HCT116 (cell line): ENCODE data around the gene SLC35C1. TPM values are rescaled to one million over a fixed set of nuclear protein-coding genes. Genes with fewer than 3 reads are reported as not detected.

ENCODE experiments used
- ATAC-seq: fragments of 200-7000 bp; cut with Tn5 transposase; 2 replicates; pipeline ENCODE4 v1.9.1; 2020; ENCODE audit warnings: mild to moderate bottlenecking, moderate library complexity
- BruUV-seq: library from RNA; stranded (reverse); fragments of 400-500 nt; replicated peaks from 2 replicates; lab custom pipeline; 2021; lab: Mats Ljungman, UMichigan
- CTCF ChIA-PET: fragments of 300-600 bp; sonication (Branson Sonifier 250); formaldehyde crosslinking; loops from one replicate; lab custom pipeline; 2021; ENCODE audit warnings: antibody characterized with exemption; lab: Charles Lee
- POLR2A ChIA-PET: fragments of 300-600, 350-600 bp; sonication (Branson Sonifier 250); formaldehyde crosslinking; loops from one replicate; lab custom pipeline; 2021; ENCODE audit warnings: antibody characterized with exemption; lab: Charles Lee
- RAD21 ChIA-PET, 2 experiments: fragments of 300-600 bp; sonication (Branson Sonifier 250); formaldehyde crosslinking; loops; one replicate each; lab custom pipeline; 2023; ENCODE audit warnings: low total read pairs in 2 of 2; ENCODE audit not compliant: uncharacterized antibody in 2 of 2, unreplicated experiment in 2 of 2, low non-redundant PET in 1 of 2; lab: Charles Lee
- DNase-seq: peaks from one replicate; pipeline ENCODE4 v3.0.0-alpha.2; 2010; ENCODE audit warnings: low read depth, low spot score
- H2AFZ ChIP-seq: fragments of 200-600 bp; shearing (Covaris generic), sonication (generic); 2 replicates; pipeline ENCODE4 v1.6.1; 2017; ENCODE audit warnings: low read depth, mixed run types, mixed read lengths, antibody characterized with exemption, low read length; ENCODE audit not compliant: poor library complexity, severe bottlenecking
- H3K27ac ChIP-seq: 2 replicates; pipeline ENCODE4 v1.5.1; 2012; ENCODE audit warnings: low read depth, low read length
- H3K27me3 ChIP-seq: fragments of 200-600 bp; sonication (generic); 2 replicates; pipeline ENCODE4 v1.6.1; 2016; ENCODE audit warnings: mixed run types, low read length, mixed read lengths; ENCODE audit not compliant: insufficient read depth
- H3K36me3 ChIP-seq, 2 experiments: fragments of 200-500 bp in 1 of 2; fragments of 200-600 bp in 1 of 2; sonication (Bioruptor generic) in 1 of 2; sonication (generic) in 1 of 2; 2 replicates each; pipeline versions ENCODE4 v1.5.1 to v1.6.1; 2014 to 2016; ENCODE audit warnings: low read length in 2 of 2, inconsistent platforms in 1 of 2, mixed read lengths in 1 of 2, mixed run types in 1 of 2; ENCODE audit not compliant: insufficient read depth in 2 of 2, control insufficient read depth in 1 of 2
- H3K4me1 ChIP-seq, 2 experiments: fragments of 200-600 bp in 1 of 2; sonication (generic) in 1 of 2; 2 replicates each; pipeline versions ENCODE4 v1.5.1 to v1.6.1; 2012 to 2017; ENCODE audit warnings: low read length in 2 of 2, inconsistent platforms in 1 of 2, mild to moderate bottlenecking in 1 of 2, mixed read lengths in 1 of 2, mixed run types in 1 of 2, moderate library complexity in 1 of 2; ENCODE audit not compliant: insufficient read depth in 2 of 2, control insufficient read depth in 1 of 2
- H3K4me2 ChIP-seq: fragments of 200-600 bp; sonication (generic); 2 replicates; pipeline ENCODE4 v1.6.1; 2017; ENCODE audit warnings: mixed run types, low read length, mixed read lengths
- H3K4me3 ChIP-seq, 2 experiments: fragments of 200-600 bp in 1 of 2; sonication (generic) in 1 of 2; replicated peaks in 1 of 2; 2 replicates each; pipeline ENCODE4 v1.5.1; 2011 to 2016; ENCODE audit warnings: low read length in 2 of 2, control low read depth in 1 of 2, low read depth in 1 of 2, mild to moderate bottlenecking in 1 of 2, mixed read lengths in 1 of 2, mixed run types in 1 of 2
- H3K79me2 ChIP-seq: fragments of 200-600 bp; sonication (generic); 2 replicates; pipeline ENCODE4 v1.6.1; 2017; ENCODE audit warnings: mild to moderate bottlenecking, mixed run types, low read length, moderate library complexity, mixed read lengths; ENCODE audit not compliant: insufficient read depth
- H3K9ac ChIP-seq: fragments of 200-600 bp; sonication (generic); 2 replicates; pipeline ENCODE4 v1.6.1; 2016; ENCODE audit warnings: low read length, mixed read lengths
- H3K9me2 ChIP-seq: fragments of 200-600 bp; sonication (generic), shearing (Covaris generic); 2 replicates; pipeline ENCODE4 v1.6.1; 2017; ENCODE audit warnings: mixed run types, mild to moderate bottlenecking, moderate library complexity; ENCODE audit not compliant: insufficient read depth
- H3K9me3 ChIP-seq, 2 experiments: fragments of 200-500 bp in 1 of 2; fragments of 200-600 bp in 1 of 2; sonication (Bioruptor generic) in 1 of 2; sonication (generic) in 1 of 2; 2 replicates each; pipeline ENCODE4 v1.6.1; 2014 to 2017; ENCODE audit warnings: low read length in 2 of 2, mixed read lengths in 2 of 2, inconsistent platforms in 1 of 2, low read depth in 1 of 2, mild to moderate bottlenecking in 1 of 2, mixed run types in 1 of 2, moderate library complexity in 1 of 2; ENCODE audit not compliant: control insufficient read depth in 1 of 2, insufficient read depth in 1 of 2
- H4K20me1 ChIP-seq: fragments of 200-600 bp; sonication (generic), shearing (Covaris generic); 2 replicates; pipeline ENCODE4 v1.6.1; 2017; ENCODE audit warnings: mixed run types, mild to moderate bottlenecking, moderate library complexity; ENCODE audit not compliant: insufficient read depth
- CEBPB ChIP-seq: IDR thresholded peaks from 2 replicates; pipeline ENCODE4 v1.6.1; 2012; ENCODE audit warnings: low read depth
- EGR1 ChIP-seq: IDR thresholded peaks from 2 replicates; pipeline ENCODE4 v1.6.1; 2012; ENCODE audit warnings: low read depth
- ELF1 ChIP-seq: IDR thresholded peaks from 2 replicates; pipeline ENCODE4 v1.6.1; 2012; ENCODE audit warnings: low read depth, borderline replicate concordance
- EZH2 ChIP-seq: fragments of 200-600 bp; sonication (generic); IDR thresholded peaks from 2 replicates; pipeline ENCODE4 v1.6.1; 2017; ENCODE audit warnings: antibody characterized with exemption, mixed run types
- EZH2phosphoT487 ChIP-seq: fragments of 200-600 bp; IDR thresholded peaks from 2 replicates; pipeline ENCODE4 v1.6.1; 2018; ENCODE audit warnings: antibody characterized with exemption, borderline replicate concordance
- JUND ChIP-seq: IDR thresholded peaks from 2 replicates; pipeline ENCODE4 v1.6.1; 2012
- POLR2AphosphoS5 ChIP-seq: IDR thresholded peaks from 2 replicates; pipeline ENCODE4 v1.6.1; 2011; ENCODE audit warnings: mild to moderate bottlenecking, low read depth, low read length, moderate library complexity
- RAD21 ChIP-seq: IDR thresholded peaks from 2 replicates; pipeline ENCODE4 v1.6.1; 2012; ENCODE audit warnings: low read depth, mild to moderate bottlenecking
- SIN3A ChIP-seq: IDR thresholded peaks from 2 replicates; pipeline ENCODE4 v1.6.1; 2012; ENCODE audit warnings: low read depth
- SRF ChIP-seq: IDR thresholded peaks from 2 replicates; pipeline ENCODE4 v1.6.1; 2012; ENCODE audit warnings: low read depth
- TCF7L2 ChIP-seq: IDR thresholded peaks from 2 replicates; pipeline ENCODE4 v1.7.0; 2011; ENCODE audit warnings: borderline replicate concordance, inconsistent platforms; ENCODE audit not compliant: insufficient read depth, insufficient read length; ENCODE audit errors: extremely low read depth
- ZFX ChIP-seq: fragments of 450-650 bp; IDR thresholded peaks from 2 replicates; pipeline ENCODE4 v1.6.1; 2017
- ZNF274 ChIP-seq: fragments of 200-500 bp; sonication (Bioruptor generic); IDR thresholded peaks from 2 replicates; pipeline ENCODE4 v1.6.1; 2014; ENCODE audit warnings: mild to moderate bottlenecking, low read depth, low read length, inconsistent platforms
- intact Hi-C: fragments of 100-400 bp; cut with micrococcal nuclease; formaldehyde crosslinking; loops from 2 replicates; pipeline ENCODE4 v1.10.0; 2022
- total RNA-seq: library from RNA; stranded (reverse); gene quantifications from one replicate; pipeline ENCODE4 v1.2.1, GENCODE V29; 2021; ENCODE audit not compliant: unreplicated experiment
- TF ChIP-seq, protein P1 (sequence below): IDR thresholded peaks from 2 replicates; pipeline ENCODE4 v1.6.1; 2011; ENCODE audit warnings: mild to moderate bottlenecking, low read length, moderate library complexity; ENCODE audit not compliant: insufficient replicate concordance; ENCODE audit errors: extremely low read depth

Gene SLC35C1
- total RNA-seq, 1 experiment from 2014 or later = 18.2 TPM

DNA sequence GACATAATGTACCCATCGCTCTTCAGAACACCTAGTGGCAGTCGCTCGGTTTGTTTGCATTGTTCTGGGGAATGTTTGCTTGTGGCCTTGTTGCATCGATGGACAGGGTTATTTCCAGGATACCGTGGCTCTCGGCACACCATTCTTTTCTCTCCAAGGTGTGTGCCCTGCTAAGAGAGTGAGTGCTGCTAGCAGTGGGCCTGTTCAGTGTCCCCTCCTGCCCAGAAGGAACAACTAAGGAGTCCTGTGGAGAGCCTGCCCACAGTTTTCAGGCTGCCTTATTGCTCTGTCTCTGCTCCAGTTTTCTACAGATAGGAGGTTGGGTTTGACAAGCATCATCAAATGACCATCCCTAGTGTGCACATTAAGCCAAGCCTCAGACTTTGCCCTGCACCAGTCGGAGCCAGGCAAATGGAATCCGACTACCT, 43.7 kb downstream of the SLC35C1 start:
- ATAC-seq (no peak), DNase-seq (no peak)
- Histone ChIP-seq H3K4me2 (peak overlapping the region; percentile 88), H4K20me1 (no peaks in the 10 kb centered on the region), H2AFZ (no peak overlapping the region), H3K9me3 (no peaks in the 10 kb centered on the region), H3K79me2 (peaks cover 27% of the 10 kb centered on the region), H3K27me3 (no peaks in the 10 kb centered on the region), H3K9me2 (no peaks in the 10 kb centered on the region), H3K27ac (no peak overlapping the region), H3K4me3 (peak overlapping the region in 1 of 2 experiments; percentile 81; a peak in 3 of 4 replicates), H3K36me3 (no peaks in the 10 kb centered on the region), H3K9ac (0 out of 2 replicates have a peak overlapping the region, but pooled peaks have one; percentile 96), H3K4me1 (peaks cover 2 to 20% of the 10 kb centered on the region in 2 experiments; a peak in 3 of 4 replicates)
- TF ChIP-seq POLR2AphosphoS5 (no peak), ZFX (no peak), EZH2 (no peak), SRF (no peak), EGR1 (no peak), ZNF274 (no peak)
- BruUV-seq = TSS peak; percentile 51
- CTCF ChIA-PET = no interaction called here
- RAD21 ChIA-PET = no interaction called here
- POLR2A ChIA-PET = no interaction called here
- intact Hi-C loops = no loop called here

DNA sequence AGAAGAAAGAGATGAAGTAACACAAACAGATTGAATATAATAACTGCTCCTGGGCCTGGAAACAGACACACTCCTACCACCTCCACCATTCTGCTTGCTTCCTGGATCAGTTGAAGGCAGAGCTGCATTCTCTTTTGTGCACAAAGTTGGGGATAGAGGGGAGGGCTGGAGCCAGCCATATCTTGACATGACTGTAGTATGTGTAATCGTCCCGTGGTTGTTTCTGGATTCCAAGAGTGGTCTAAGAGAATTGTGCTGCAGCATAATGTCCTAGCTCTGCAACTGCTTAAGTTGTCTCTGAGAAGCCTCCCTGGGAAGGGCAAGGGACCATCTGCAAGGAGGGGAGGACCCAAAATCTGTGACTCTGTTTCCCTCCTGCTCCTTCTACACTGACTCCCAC, 45.5 kb downstream of the SLC35C1 start:
- RAD21 ChIA-PET = no interaction called here
- intact Hi-C loops = no loop called here
- CTCF ChIA-PET = interaction anchor here (2.0 kb wide), 1 partner anchor 22 kb away, joined by 6 read pairs; no protein-coding TSS in a partner anchor
- DNase-seq = no peak
- H3K27ac ChIP-seq = no peak overlapping the region
- no peak for TF ChIP-seq EZH2
- TF ChIP-seq ZFX = no peak
- TF ChIP-seq, protein P1, sequence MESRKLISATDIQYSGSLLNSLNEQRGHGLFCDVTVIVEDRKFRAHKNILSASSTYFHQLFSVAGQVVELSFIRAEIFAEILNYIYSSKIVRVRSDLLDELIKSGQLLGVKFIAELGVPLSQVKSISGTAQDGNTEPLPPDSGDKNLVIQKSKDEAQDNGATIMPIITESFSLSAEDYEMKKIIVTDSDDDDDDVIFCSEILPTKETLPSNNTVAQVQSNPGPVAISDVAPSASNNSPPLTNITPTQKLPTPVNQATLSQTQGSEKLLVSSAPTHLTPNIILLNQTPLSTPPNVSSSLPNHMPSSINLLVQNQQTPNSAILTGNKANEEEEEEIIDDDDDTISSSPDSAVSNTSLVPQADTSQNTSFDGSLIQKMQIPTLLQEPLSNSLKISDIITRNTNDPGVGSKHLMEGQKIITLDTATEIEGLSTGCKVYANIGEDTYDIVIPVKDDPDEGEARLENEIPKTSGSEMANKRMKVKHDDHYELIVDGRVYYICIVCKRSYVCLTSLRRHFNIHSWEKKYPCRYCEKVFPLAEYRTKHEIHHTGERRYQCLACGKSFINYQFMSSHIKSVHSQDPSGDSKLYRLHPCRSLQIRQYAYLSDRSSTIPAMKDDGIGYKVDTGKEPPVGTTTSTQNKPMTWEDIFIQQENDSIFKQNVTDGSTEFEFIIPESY = no peak
- no peak for TF ChIP-seq POLR2AphosphoS5
- TF ChIP-seq EZH2phosphoT487 = no peak
- no peak for TF ChIP-seq TCF7L2
- no peak for TF ChIP-seq SIN3A
- TF ChIP-seq SRF = no peak
- TF ChIP-seq EGR1 = no peak
- no peak for TF ChIP-seq JUND
- no peak for TF ChIP-seq ZNF274
- TF ChIP-seq RAD21 = no peak
- no peak for TF ChIP-seq CEBPB
- no peak for TF ChIP-seq ELF1
- TF ChIP-seq, all 23 proteins: peak for 0
- ATAC-seq = no peak
- H4K20me1 ChIP-seq = no peaks in the 10 kb centered on the region
- no peaks in the 10 kb centered on the region for H3K27me3 ChIP-seq
- BruUV-seq = no TSS peak
- no peaks in the 10 kb centered on the region for H3K9me3 ChIP-seq
- H3K79me2 ChIP-seq = peaks cover 34% of the 10 kb centered on the region
- H3K36me3 ChIP-seq = no peaks in the 10 kb centered on the region
- POLR2A ChIA-PET = no interaction called here
- no peaks in the 10 kb centered on the region for H3K9me2 ChIP-seq
- no peak overlapping the region for H3K4me3 ChIP-seq
- no peak overlapping the region for H3K9ac ChIP-seq
- no peak overlapping the region for H2AFZ ChIP-seq
- H3K4me2 ChIP-seq = no peak overlapping the region
- peaks cover 2 to 16% of the 10 kb centered on the region in 2 experiments; a peak in 3 of 4 replicates for H3K4me1 ChIP-seq
